GM19238 (cell line): ENCODE measurements around the gene ZNF516.
"Not testable (repeated sequence)": the region's sequence is repeated elsewhere in the genome, so short reads cannot be mapped to it uniquely, and the experiment has no call there.

Source experiments
- DNase-seq: peaks from one replicate; pipeline ENCODE4 v3.0.0; 2011; ENCODE audit warnings: low spot score; ENCODE audit not compliant: insufficient read length

Gene ZNF516

DNA sequence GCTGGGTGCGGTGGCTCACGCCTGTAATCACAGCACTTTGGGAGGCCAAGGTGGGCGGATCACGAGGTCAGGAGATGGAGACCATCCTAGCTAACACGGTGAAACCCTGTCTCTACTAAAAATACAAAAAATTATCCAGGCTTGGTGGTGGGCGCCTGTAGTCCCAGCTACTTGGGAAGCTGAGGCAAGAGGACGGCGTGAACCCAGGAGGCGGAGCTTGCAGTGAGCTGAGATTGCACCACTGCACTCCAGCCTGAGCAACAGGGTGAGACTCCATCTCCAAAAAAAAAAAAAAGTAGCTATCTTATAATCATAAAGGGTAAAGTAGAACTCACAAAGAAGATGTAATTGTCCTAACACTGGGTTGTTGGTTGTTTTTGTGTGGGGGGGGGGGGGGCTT is 21.5 kb downstream of the ZNF516 start:
- not testable (repeated sequence) for DNase-seq

GRCh38 chr18:76472829-76473228 is 22.2 kb downstream of the ZNF516 start:
- no peak for DNase-seq

DNA sequence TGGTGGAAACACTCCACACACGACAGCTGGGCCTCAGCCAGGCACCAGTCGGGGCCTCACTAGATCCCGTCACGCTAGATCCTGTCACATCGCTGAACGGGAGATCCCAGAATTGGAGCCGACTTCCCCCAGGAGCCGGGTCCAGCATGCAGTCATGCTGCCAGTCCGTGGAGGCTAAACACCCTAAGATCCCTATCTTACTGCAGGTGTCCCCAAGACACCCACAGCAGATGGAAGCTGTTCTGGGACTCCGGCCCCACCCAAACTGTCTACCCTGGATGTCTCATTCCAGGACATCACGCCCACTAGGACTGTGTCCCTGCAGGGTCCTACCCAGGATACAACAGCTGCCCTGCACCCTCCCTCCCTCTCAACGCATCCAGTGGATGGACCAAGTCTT is 23.4 kb downstream of the ZNF516 start:
- DNase-seq: no peak

DNA sequence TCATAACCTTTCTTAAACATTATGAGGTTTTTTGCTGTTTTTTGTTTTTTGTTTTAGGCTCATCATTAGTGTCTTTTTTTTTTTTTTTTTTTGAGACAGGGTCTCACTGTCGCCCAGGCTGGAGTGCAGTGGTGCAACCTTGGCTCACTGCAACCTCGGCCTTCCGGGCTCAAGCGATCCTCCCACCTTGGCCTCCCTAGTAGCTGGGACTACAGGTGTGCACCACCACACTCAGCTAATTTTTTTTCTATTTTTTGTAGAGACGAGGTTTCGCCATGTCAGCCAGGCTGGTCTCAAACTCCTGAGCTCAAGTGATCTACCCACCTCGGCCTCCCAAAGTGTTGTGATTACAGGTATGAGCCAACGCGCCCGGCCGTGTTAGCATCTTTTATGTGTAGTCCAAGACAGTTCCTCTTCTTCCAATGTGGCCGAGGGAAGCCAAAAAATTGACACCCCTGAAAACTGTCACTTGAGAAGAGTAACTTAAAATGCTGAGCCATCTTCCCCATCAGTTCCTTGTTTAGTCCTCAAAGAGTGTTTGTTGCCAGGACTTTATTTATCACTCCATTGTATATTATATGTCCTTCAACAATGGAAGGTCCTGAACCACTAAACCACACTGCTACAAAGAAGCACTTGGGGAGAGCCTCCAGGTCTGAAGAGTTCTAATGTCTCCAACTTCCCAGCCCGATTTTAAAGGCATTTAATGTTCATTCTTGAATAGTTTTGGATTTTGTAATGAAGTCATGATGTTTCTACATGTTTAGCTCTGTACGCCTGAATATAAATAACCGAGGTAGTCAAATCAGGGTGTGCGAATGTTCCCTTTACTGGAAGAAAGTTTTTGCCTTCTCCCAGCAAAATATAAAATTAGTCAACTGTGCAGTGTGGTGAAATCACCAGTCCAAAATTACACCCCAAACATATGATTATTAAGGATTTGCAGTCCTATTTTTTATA is 26.4 kb downstream of the ZNF516 start:
- DNase-seq: no peak

DNA sequence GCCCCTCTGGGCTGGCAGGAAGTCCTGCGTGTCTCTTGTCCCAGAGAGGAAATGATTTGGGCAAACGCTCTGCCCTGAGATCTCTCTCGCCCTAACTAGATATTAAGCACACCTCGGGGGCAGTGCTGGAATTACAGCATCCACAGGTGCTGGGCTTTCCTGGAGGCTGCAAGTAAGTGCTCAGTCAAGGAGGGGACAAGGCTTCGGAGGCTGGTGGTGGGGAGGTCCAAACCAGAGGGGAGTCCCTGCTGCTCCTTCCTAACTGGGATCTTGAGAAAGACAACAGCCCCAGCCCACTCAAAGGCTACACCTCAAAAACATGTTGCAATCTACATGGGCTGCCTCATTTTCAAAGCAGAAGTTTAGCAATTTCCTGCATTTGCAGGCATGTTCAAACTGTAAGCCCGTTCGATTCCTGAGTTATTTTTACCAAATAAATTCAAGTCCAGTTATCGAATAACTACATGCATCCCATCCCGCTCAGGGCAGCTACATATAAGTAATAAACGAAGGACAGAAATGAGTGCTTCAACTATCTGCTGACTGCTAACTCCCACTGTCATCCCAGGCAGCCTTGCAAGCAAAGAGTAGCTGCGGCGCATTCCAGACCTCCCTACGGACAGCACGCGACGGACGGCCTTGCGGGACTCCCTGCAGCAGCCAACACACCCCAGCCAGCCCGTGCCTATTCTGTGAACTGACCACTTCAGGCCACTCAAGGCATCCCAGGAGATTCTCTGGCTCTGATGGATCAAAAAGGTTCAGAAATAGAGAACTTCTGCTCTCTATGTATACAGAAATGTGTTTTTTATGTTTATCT is 27.5 kb downstream of the ZNF516 start:
- DNase-seq: no peak

GRCh38 chr18:76466410-76466991 is 28.5 kb downstream of the ZNF516 start:
- no peak for DNase-seq

DNA sequence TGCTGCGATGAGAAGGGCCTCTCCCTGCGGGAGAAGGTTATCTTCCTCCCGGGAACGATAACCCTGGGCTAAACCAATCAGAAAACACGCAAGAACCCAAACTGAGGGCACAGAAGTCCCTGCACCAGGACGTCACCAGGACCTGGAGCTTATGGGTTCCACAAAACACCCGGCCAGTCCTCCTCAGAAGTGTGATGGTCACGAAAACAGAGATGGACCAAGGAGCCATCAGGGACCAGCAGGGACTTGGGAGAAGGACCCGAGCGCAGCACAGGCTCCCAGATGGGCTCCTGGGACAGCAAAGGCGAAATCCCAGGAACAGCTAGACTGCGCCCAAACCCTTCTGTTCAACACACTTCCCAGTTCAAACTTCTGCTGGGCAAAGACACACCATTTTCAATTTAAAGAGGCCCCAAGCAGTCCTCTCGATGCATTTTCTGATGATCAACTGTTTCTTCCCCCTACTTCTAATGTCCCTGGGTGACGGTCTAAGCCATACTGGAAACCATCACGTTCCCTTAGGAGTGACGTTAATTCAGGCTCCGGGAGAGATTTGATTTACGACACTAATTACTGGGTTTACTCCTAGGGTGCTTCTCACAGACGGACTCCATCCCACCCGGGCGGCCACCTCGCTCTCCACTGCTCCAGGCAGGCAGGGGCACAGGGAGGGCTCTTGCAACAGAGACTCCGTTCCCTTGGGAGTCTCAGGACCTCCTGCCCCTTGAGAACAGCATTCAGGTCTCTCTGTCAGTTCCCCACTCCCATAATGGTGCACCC is 29.2 kb downstream of the ZNF516 start:
- no peak for DNase-seq

DNA sequence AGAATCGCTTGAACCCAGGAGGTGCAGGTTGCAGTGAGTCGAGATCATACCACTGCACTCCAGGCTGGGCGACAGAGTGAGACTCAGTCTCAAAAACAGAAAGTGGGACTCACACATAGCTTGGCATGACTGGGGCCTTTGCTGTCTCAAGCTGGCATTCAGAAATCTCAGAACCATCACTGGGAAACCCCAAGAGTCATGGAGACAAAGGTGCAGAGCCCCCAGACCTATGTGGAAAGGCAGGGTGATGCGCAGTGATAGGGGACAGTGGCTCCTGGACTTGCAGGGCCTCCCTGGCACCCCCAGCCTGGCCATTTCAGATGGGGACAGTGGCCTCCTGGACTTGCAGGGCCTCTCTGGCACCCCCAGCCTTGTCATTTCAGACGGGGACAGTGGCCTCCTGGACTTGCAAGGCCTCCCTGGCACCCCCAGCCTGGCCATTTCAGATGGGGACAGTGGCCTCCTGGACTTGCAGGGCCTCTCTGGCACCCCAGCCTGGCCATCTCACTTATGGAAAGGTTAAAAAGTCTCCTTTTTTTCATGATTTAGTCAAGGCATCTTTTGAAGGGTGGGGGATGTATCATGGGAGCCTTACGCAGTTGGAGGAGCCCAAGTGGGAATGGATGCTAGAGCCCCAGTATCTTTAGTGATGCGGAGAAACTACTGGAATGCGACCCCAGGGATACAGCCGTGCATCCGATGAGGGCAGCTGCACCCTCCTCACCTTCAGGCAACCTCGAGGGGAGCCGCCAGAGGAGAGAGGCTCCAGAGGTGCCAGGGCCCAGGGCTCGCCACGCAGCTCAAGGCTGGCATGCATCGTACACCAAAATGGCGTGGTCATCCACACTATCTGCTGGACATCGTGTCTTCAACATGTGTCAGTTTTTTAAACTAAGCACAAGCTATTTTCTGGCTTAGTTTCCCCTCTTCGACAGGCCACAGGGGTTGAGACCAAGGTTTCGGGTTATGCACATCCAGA is 30.5 kb downstream of the ZNF516 start:
- DNase-seq: no peak

- DNase-seq: no peak
Measured at GRCh38 chr18:76463872-76464271, 31.2 kb downstream of the ZNF516 start.

DNA sequence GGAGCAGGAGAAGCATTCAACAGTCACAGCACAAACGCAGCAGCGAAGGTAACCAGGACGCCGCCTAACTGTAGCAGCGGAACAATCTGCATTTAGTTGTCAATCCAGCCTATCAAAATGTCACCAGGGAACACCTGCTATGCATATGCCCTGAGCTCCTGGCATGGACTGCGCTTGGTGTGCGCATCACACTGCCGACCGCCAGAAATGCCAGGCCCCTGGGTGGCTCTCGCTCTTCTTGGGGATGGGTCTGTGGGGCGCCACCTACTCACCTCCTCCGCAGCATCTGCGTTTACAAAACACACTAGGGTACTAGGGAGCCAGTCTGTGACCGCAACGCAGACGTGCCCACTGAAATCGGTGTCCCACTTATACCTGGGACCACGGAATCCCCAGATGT is 31.7 kb downstream of the ZNF516 start:
- no peak for DNase-seq

GRCh38 chr18:76462326-76462694 is 32.7 kb downstream of the ZNF516 start:
- no peak for DNase-seq

DNA sequence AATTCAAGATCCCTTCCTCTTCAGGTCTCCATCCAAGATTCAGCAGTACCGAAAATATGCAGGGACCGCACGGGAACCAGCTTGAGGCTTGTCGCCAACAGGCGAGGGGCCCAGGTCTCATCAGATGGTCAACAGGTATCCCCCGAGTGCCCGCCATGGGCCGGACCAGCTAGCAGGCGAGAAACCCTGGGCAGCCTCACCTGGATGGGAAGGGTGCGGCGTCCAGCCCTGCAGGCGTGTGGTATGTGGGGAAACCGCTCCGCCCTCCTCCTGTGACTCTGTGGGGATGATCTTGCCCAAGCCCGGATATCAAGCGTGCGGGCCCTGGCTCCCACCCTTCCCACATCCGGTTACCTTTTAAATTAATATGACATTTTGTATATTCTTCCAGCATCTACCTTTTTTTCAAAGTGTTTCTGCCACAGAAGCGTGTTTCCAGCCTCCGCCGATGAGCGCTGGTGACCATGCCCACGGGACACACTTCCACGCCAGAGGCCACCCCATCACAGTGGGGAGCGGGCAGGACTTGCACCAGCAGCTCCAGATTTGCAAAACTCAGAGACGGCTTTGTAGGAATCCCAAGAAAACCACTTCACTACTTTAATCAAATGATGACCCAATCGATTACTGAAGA is 33.2 kb downstream of the ZNF516 start:
- DNase-seq: no peak

DNA sequence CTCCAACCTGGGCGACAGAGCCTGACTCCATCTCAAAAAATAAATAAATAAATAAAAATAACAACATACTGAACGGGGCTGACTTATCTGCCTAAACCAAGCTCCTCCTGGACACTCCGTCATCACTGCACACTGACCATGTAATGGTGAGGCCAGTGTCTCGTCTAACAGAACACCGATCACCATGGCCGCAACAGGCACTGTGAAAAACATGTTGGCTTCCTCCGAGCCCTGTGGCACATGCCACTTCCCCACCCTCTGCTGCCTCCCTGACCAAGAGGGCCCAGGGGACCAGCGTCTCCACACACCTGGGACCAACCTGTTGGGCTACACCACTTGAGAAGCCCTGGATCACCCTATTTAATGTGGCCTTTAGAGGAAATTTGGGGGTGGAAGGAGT is 33.9 kb downstream of the ZNF516 start:
- DNase-seq: no peak

GRCh38 chr18:76460482-76460881 is 34.6 kb downstream of the ZNF516 start:
- no peak for DNase-seq

DNA sequence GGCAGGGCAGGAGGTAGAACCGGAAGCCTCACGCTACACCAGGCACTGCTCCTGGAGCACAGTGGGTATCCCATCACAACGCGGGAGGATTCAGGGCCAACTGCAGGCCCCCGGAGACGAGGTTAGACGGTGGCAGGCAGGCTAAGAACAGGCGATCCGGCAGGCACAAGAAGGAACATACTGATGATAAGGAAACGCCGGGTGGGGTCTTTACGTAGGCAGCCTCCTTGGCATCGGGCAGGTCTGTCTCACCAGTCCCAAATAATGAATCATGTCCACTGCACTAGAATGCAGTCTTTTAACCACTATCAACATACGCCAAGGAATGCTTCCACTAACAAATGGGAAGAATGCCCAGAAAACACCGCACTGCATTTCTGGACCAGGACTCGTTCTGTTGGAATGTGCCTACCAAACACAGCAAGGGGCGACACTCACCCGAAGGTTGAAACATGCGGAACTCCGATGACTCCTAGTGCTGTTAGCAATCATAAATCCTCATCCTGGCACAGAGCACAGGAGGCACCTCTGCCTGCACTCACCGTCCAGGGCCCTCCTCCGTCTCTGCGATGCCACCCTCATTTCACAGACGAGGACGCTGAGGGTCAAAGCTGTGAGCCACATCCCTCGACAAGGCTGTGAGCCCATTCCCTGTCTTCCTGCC is 35.2 kb downstream of the ZNF516 start:
- DNase-seq: no peak

DNA sequence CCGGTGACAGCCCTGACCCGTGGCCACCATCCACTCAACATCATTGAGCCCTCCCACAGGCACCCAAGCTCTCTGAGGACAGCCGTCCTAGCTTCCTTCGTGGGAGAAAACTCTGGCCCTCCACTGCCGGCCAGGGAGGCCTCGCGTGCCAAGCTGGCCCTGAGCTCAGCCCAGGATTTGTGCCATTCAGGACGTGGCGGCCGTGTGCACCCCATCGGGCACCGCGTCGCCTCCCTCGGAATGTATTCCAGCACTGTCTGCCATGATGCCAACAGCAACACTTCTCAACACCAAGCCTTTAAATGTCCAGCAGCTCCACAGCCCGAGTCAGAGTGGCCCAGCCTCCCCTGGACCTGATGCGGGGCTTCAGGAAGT is 35.7 kb downstream of the ZNF516 start:
- no peak for DNase-seq

- no peak for DNase-seq
Measured at GRCh38 chr18:76458522-76459311, 36.3 kb downstream of the ZNF516 start.

DNA sequence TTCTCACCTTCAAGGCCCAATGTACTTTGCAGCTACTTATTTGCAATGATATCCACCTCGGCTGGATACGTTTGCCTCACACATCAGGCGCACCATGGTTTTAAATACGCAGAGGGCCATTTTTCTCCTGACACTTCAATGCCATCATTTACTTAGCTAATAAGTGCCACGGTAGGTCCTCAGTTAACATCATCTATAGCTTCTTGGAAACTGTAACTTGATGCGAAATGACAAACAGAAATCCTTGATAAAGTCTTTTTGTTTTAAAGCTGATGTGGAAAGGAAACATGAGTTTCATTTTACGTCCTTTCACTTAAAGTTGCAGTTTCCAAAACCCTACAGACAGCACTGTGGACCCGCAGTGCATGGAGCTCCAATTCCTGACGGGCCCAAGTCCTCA is 37.1 kb downstream of the ZNF516 start:
- DNase-seq: no peak
